ENCODE measurements around the gene DUSP6. TPM values are rescaled to one million over a fixed set of nuclear protein-coding genes. Genes with fewer than 3 reads are reported as not detected.
"Not testable (repeated sequence)": the region's sequence is repeated elsewhere in the genome, so short reads cannot be mapped to it uniquely, and the experiment has no call there.

DUSP6 gene
- total RNA-seq, 1 donor from 2014 or later = 88.7 TPM

- DNase-seq (ENCODE audit: low spot score) = peak; percentile 57
Measured at GRCh38 chr12:89351489-89352241, 636 bp downstream of the DUSP6 start.

DNA sequence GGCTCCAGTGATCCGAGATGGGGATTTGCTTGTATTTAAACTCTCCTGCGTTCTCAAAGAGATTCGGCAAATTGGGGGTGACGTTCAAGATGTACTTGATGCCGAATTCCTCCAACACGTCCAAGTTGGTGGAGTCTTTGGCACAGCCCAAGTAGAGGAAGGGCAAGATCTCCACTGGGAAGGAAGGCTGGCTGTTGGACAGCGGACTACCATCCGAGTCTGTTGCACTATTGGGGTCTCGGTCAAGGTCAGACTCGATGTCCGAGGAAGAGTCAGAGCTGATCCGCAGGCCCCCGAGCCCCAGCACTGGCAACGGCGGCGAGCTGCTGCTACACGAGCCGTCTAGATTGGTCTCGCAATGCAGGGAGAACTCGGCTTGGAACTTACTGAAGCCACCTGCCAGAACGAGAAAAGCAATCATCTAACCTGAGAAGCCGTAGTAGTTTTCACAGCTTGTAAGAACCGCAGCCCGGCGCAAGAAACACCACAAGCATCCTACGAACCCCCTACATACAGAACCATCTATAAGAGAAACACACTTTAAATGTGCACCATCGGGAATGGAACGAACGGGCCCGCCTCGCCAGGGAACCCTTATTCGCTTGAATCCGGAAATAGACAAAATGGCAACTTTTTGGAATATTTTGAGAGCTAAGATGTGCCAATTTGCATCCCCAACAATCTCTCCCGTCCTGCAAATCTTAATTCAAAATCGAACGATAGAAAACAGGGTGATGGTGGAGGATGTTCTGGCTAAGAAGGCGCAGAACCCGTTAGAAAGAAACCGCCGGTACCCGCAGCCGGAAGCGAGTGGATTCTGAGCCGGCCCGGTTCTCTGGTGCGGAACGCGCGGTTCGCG is 1.4 kb downstream of the DUSP6 start:
- no peak for DNase-seq (ENCODE audit: low spot score)

- DNase-seq (ENCODE audit: low spot score) = no peak
Measured at GRCh38 chr12:89350260-89350629, 2.1 kb downstream of the DUSP6 start.

DNA sequence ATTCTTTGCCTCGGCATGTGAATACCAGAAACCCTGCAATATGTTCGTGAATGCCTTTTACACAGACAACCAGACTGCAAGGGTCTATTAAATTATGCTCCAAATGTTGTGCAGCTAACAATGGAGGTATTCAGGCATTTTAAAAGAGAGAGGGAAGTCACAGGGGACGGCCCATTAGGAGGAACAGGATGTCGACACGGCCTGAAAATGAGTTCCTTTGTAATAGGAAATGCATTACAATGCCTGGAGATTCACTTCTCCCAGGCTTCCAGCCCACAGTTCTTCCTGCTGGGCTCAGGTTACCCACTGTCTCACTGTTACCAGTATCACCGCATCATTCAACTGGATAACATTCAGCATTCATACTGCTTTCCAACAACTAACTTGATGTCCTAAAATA is 2.5 kb downstream of the DUSP6 start:
- DNase-seq (ENCODE audit: low spot score) = no peak

- no peak for DNase-seq (ENCODE audit: low spot score)
Measured at GRCh38 chr12:89348894-89349699, 3.2 kb downstream of the DUSP6 start.

GRCh38 chr12:89347325-89347829 is 4.9 kb downstream of the DUSP6 start:
- DNase-seq (ENCODE audit: low spot score) = no peak

DNA sequence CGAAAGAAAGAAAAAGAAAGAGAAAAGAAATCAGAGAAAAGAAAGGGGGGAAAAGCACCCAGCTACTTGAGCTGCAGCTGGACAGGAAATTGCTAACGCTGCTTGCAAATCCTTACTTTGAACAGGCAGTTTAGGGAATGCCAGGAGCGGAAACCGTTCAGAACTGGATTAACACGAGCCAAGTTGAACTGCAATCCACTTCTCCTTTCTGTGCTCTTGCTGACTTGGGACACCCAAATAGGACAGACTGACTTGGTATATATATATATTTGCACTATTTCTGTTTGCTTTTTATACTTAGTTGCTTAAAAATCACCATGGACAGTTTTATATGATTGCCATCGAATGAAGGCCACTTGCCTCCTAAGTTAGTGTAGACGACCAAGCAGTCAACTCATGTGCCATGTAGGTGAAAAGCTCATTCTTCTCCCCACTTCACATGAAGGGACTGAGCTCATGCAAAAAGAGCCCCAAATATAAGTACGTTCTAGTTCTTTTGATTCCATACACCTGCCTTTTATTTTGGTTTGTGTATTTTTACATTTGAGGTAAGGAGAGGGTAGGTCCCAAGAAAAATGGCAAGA is 5.5 kb downstream of the DUSP6 start:
- DNase-seq (ENCODE audit: low spot score) = no peak

DNA sequence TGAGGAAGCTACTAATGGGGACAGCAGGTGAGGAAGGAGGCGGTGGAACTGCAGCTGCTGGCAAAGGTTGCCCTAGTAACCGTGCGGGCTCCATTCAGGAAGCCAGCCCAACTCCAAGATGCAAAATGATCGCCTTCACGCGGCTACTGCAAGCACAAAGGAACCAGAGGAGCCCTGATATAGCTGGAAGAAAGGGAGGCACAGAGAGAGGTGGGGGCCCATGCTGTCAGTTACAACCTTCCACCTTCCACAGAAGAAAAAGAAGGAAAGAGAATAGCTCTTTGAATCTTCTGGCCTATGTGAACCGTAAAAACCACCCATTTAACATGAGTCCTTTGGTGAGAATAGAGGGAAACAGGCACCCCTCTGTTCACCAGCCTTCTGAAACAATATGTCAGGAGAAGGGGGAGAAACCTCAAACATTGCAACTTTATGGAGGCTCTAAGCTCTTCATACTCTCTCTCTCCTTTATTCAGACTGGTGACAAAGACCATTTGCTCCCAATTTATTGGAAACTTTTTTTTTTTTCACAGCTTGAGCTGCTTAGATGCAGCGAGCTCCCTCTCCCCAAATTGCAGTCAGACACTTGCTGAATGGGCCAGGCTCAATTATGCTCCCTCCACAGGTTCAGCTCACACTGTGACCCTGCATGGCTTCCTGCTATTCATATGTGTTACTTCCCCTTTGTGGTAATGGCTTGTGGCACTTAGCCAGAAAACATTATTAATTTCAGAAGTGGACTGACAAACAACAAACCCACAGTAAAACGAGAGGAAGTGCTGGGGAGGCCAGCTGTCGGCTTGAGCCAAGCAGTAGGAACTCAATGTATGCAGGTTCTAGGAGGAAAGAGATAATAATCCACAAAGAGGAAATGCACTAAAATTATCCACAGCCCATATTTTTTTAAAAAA is 6.2 kb downstream of the DUSP6 start:
- DNase-seq (ENCODE audit: low spot score) = peak; percentile 65

GRCh38 chr12:89345376-89345775 is 6.9 kb downstream of the DUSP6 start:
- no peak for DNase-seq (ENCODE audit: low spot score)

GRCh38 chr12:89344862-89345202 is 7.5 kb downstream of the DUSP6 start:
- DNase-seq (ENCODE audit: low spot score) = no peak

DNA sequence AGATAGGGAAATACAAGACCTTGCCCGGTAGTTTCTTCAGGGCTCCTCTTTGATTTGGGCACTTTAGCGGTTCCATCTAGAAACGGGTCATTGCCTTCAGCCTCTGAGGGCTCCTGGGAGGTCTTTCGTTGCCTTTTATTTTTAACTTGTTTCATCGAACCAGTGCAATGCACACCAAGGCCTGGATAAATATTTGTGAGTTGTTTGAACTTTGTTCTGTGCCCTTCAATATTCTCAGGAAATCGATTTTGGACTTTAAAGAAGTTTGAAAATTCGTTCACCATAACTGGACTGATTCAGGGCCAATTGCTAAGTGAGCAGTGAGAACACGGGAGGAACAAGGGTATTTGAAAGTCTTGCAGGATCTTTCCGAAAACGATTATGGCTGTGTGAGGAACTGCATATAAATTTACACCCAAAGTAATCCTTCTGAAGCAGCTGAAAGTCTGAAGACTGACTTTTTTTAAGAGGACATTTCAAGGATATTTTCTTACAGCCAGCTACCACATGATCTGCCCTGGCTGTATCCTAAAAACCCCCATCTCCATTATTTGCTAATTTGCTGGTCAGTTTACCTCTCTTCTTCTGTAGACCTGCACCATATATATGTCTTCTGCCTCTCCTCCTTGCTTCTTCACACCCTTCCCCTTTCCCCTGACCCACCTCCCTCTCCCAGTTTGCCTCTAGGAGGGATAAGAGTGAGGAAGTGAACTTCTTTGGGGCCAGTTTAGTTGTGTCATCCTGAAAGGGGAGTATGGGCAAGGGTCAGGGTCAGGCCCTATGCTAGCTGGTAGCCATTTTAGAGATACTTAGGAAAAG is 8.0 kb downstream of the DUSP6 start:
- no peak for DNase-seq (ENCODE audit: low spot score)

- no peak for DNase-seq (ENCODE audit: low spot score)
Measured at GRCh38 chr12:89343127-89343526, 9.2 kb downstream of the DUSP6 start.

DNA sequence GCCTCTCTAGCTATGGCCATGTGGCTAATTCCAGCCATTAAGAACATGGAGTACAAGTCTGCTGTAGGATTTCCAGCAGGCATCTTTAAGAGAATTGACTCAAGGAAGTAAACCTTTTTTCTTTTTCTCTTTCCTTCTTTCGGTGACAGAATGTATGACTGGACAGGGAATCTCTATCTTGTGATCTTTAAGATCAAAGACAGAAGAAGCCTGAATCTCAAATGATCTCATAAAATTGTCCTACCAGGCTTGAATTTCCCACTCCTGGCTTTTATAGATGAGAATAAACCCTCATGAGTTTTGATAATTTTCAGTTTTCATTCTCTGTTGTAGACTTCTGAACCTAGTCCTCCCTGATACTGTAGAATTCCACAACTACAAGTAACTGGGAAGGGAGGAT is 11.4 kb downstream of the DUSP6 start:
- no peak for DNase-seq (ENCODE audit: low spot score)

GRCh38 chr12:89339526-89339925 is 12.8 kb downstream of the DUSP6 start:
- DNase-seq (ENCODE audit: low spot score) = no peak

DNA sequence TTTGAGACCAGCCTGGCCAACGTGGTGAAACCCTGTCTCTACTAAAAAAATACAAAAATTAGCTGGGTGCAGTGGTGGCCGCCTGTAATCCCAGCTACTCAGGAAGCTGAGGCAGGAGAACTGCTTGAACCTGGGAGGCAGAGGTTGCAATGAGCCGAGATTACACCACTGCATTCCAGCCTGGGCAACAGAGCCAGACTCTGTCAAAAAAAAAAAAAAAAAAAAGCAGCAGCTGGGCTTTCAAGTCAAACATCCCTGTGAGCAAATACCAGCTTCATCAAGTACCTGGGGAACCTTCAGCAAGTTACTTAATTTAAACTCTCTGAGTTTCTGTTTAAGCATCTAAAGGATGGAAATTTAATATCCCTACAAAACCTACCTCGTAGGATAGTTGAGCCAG is 15.2 kb downstream of the DUSP6 start:
- DNase-seq (ENCODE audit: low spot score) = not testable (repeated sequence)

GRCh38 chr12:89335452-89336244 is 16.7 kb downstream of the DUSP6 start:
- no peak for DNase-seq (ENCODE audit: low spot score)

GRCh38 chr12:89334548-89335169 is 17.6 kb downstream of the DUSP6 start:
- DNase-seq (ENCODE audit: low spot score) = no peak

DNA sequence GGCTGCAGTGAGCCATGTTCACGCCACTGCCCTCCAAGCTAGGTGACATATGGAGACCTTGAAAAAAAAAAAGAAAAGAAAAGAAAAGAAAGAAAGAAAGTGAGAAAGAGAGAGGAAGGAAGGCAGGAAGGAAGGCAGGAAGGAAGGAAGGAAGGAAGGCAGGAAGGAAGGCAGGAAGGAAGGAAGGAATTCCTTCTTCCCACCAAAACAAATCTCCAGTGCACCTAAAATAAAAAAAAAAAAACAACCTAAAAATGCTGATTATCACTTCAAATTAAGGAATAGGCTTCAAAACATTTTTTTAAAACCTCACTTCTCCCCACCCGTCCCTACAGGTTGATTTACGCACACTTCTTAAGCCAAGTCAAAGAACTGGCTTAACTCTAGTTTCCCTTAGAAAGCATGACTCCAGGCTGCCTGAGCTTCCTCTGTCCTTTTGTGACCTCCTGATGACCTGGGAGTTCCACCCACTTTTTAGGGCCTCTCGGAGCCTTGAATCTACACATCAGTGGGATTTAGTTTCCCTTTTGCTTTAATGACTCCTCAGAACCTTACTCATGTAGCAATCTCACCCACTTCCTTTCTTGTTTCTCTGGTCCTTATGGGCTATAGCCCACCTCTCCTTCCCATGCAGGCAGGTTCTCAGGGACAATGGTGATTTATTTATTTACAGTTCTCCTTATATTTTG is 18.6 kb downstream of the DUSP6 start:
- DNase-seq (ENCODE audit: low spot score) = no peak

Data from ureter (tissue), 1 donor.